GM18508 (cell line): ENCODE data around the gene BAZ1B.
"Not testable (repeated sequence)": the region's sequence is repeated elsewhere in the genome, so short reads cannot be mapped to it uniquely, and the experiment has no call there.

ENCODE experiments used
- ATAC-seq: cut with Tn5 transposase; IDR thresholded peaks from one replicate; pipeline ENCODE4 v1.9.1; 2021; ENCODE audit warnings: moderate number of reproducible peaks; ENCODE audit not compliant: insufficient read depth, unreplicated experiment

The BAZ1B gene

GRCh38 chr7:73522105-73522872 lies at the start of gene BAZ1B:
TSS of gene BAZ1B (minus strand) at chr7:73522293. CDS start at chr7:73521933, 360 bp downstream.
- ATAC-seq: peak; percentile 65

GRCh38 chr7:73570977-73571376 lies 48.9 kb upstream of the BAZ1B start:
- ATAC-seq: no peak

GRCh38 chr7:73570521-73570920 lies 48.4 kb upstream of the BAZ1B start:
- ATAC-seq: no peak

GRCh38 chr7:73569042-73569608 lies 47.0 kb upstream of the BAZ1B start:
- ATAC-seq: no peak

- ATAC-seq: no peak
These were observed 46.0 kb upstream of the BAZ1B start for GRCh38 chr7:73567846-73568685.

- no peak for ATAC-seq
These were observed 45.0 kb upstream of the BAZ1B start for GRCh38 chr7:73567140-73567539.

- not testable (repeated sequence) for ATAC-seq
These were observed 44.3 kb upstream of the BAZ1B start for GRCh38 chr7:73566431-73566830.

- ATAC-seq: no peak
These were observed 43.7 kb upstream of the BAZ1B start for GRCh38 chr7:73565675-73566340.

GRCh38 chr7:73560109-73560835 lies 38.2 kb upstream of the BAZ1B start:
- ATAC-seq: no peak

- ATAC-seq: no peak
These were observed 35.5 kb upstream of the BAZ1B start, which contains the start of gene BCL7B for GRCh38 chr7:73557397-73558257. TSS of gene BCL7B (minus strand) at chr7:73557690. CDS start at chr7:73557578, 112 bp downstream.

GRCh38 chr7:73557108-73557396 lies 35.0 kb upstream of the BAZ1B start:
- ATAC-seq: peak; percentile 37

- no peak for ATAC-seq
These were observed 34.4 kb upstream of the BAZ1B start for GRCh38 chr7:73556208-73557107.

GRCh38 chr7:73555411-73555982 lies 33.4 kb upstream of the BAZ1B start:
- no peak for ATAC-seq

GRCh38 chr7:73550093-73550492 lies 28.0 kb upstream of the BAZ1B start:
- ATAC-seq: not testable (repeated sequence)

- ATAC-seq: no peak
These were observed 27.1 kb upstream of the BAZ1B start for GRCh38 chr7:73549176-73549575.

GRCh38 chr7:73547841-73548240 lies 25.7 kb upstream of the BAZ1B start:
- no peak for ATAC-seq

GRCh38 chr7:73544678-73545077 lies 22.6 kb upstream of the BAZ1B start:
- ATAC-seq: no peak

- ATAC-seq: no peak
These were observed 19.6 kb upstream of the BAZ1B start for GRCh38 chr7:73541722-73542121.
